Measurements from ENCODE around the gene EPYC.

The EPYC gene

DNA sequence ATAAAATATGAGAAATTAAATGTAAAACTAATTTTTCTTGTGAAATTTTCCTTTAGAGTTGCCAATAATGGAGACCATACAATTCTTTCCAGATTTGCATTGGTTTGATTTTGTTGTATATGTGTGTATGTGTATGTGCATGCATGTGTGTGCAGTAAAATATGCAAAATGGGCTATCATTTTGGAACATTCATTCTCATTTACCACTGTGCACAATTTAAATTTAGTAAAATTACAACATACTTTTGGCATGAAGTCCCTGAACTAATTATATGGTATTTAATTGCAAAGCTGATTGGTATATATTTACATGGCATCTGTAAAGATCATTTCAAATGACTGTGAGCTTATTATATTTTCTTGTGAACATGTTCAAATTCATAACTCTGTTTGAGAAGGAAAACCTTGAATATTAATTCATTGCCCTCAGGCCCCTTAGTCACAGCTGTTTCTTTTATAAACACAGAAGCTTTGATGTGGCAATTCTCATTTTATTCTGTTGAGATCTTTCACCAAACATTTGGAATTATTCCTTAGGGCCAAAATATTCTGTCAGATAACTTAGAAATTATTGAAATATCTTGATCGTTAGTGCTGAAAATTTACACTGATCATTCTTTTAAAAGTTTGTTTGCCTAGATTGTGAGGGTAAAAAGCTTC lies 35.5 kb upstream of the EPYC start:
- H3K4me1 ChIP-seq (ENCODE audit: control insufficient read depth, insufficient read depth, low read length): no peaks in the 10 kb centered on the region
- TF ChIP-seq ZNF169 (tag by site-specific recombination; IDR thresholded peaks at IDR 0.05): no peak
- TF ChIP-seq, protein P1, sequence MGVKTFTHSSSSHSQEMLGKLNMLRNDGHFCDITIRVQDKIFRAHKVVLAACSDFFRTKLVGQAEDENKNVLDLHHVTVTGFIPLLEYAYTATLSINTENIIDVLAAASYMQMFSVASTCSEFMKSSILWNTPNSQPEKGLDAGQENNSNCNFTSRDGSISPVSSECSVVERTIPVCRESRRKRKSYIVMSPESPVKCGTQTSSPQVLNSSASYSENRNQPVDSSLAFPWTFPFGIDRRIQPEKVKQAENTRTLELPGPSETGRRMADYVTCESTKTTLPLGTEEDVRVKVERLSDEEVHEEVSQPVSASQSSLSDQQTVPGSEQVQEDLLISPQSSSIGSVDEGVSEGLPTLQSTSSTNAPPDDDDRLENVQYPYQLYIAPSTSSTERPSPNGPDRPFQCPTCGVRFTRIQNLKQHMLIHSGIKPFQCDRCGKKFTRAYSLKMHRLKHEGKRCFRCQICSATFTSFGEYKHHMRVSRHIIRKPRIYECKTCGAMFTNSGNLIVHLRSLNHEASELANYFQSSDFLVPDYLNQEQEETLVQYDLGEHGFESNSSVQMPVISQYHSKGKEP (tag by site-specific recombination; IDR thresholded peaks at IDR 0.05): no peak
- no peak for TF ChIP-seq ZNF23 (tag by site-specific recombination; IDR thresholded peaks at IDR 0.05; ENCODE audit: borderline replicate concordance)
- TF ChIP-seq ZNF223 (tag by site-specific recombination; IDR thresholded peaks at IDR 0.05): no peak
- no peak for TF ChIP-seq ZNF830 (tag by site-specific recombination; IDR thresholded peaks at IDR 0.05; ENCODE audit: low read depth)
- no peak for TF ChIP-seq TRIM28 (IDR thresholded peaks at IDR 0.05; ENCODE audit: borderline replicate concordance, low read length)
- TF ChIP-seq ZNF146 (tag by site-specific recombination; IDR thresholded peaks at IDR 0.05): no peak
- no peak for TF ChIP-seq ZNF266 (tag by site-specific recombination; IDR thresholded peaks at IDR 0.05; ENCODE audit: low read depth)
- TF ChIP-seq SETDB1 (IDR thresholded peaks at IDR 0.05; ENCODE audit: insufficient read length, low read length): no peak
- no peak for TF ChIP-seq ZNF561 (tag by site-specific recombination; IDR thresholded peaks at IDR 0.05; ENCODE audit: borderline replicate concordance)
- TF ChIP-seq ZNF423 (tag by site-specific recombination; IDR thresholded peaks at IDR 0.05): no peak
- TF ChIP-seq ZFHX2 (tag by site-specific recombination; conservative IDR thresholded peaks at IDR 0.05): no peak
- no peak for TF ChIP-seq ZNF747 (tag by site-specific recombination; IDR thresholded peaks at IDR 0.05)
- no peak for TF ChIP-seq HOXD13 (CRISPR knock-in tag; IDR thresholded peaks at IDR 0.05; ENCODE audit: borderline replicate concordance)
- TF ChIP-seq, protein P2, sequence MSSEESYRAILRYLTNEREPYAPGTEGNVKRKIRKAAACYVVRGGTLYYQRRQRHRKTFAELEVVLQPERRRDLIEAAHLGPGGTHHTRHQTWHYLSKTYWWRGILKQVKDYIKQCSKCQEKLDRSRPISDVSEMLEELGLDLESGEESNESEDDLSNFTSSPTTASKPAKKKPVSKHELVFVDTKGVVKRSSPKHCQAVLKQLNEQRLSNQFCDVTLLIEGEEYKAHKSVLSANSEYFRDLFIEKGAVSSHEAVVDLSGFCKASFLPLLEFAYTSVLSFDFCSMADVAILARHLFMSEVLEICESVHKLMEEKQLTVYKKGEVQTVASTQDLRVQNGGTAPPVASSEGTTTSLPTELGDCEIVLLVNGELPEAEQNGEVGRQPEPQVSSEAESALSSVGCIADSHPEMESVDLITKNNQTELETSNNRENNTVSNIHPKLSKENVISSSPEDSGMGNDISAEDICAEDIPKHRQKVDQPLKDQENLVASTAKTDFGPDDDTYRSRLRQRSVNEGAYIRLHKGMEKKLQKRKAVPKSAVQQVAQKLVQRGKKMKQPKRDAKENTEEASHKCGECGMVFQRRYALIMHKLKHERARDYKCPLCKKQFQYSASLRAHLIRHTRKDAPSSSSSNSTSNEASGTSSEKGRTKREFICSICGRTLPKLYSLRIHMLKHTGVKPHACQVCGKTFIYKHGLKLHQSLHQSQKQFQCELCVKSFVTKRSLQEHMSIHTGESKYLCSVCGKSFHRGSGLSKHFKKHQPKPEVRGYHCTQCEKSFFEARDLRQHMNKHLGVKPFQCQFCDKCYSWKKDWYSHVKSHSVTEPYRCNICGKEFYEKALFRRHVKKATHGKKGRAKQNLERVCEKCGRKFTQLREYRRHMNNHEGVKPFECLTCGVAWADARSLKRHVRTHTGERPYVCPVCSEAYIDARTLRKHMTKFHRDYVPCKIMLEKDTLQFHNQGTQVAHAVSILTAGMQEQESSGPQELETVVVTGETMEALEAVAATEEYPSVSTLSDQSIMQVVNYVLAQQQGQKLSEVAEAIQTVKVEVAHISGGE (tag by site-specific recombination; conservative IDR thresholded peaks at IDR 0.05; ENCODE audit: low read depth): no peak
- no peaks in the 10 kb centered on the region for H3K9me3 ChIP-seq (ENCODE audit: control insufficient read depth, insufficient read depth, low read depth, low read length)
- ChIA-PET POLR2A (no interaction called here), CTCF (no interaction called here)
- no peak overlapping the region for H3K4me3 ChIP-seq (ENCODE audit: low read depth, low read length)
- no peaks in the 10 kb centered on the region for H3K36me3 ChIP-seq (ENCODE audit: control insufficient read depth in 2 of 2, insufficient read depth in 1 of 2, low read length in 2 of 2)
- no peak overlapping the region for H3K27ac ChIP-seq (ENCODE audit: extremely low read depth, low read depth, low read length)

- Histone ChIP-seq H3K4me3 (ENCODE audit: low read depth, low read length) (no peak overlapping the region), H3K27ac (ENCODE audit: extremely low read depth, low read depth, low read length) (no peak overlapping the region), H3K36me3 (ENCODE audit: control insufficient read depth in 2 of 2, insufficient read depth in 1 of 2, low read length in 2 of 2) (no peaks in the 10 kb centered on the region), H3K4me1 (ENCODE audit: control insufficient read depth, insufficient read depth, low read length) (no peaks in the 10 kb centered on the region), H3K9me3 (ENCODE audit: control insufficient read depth, insufficient read depth, low read depth, low read length) (no peaks in the 10 kb centered on the region)
- ChIA-PET POLR2A (no interaction called here), CTCF (interaction anchor here (0.6 to 2.8 kb wide), 4 partner anchors 73 to 295 kb away, joined by 4 to 13 read pairs (median 4); no protein-coding TSS in a partner anchor)
- TF ChIP-seq, protein P3, sequence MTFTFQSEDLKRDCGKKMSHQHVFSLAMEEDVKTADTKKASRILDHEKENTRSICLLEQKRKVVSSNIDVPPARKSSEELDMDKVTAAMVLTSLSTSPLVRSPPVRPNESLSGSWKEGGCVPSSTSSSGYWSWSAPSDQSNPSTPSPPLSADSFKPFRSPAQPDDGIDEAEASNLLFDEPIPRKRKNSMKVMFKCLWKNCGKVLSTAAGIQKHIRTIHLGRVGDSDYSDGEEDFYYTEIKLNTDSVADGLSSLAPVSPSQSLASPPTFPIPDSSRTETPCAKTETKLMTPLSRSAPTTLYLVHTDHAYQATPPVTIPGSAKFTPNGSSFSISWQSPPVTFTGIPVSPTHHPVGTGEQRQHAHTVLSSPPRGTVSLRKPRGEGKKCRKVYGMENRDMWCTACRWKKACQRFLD (tag by site-specific recombination; IDR thresholded peaks at IDR 0.05): no peak
- no peak for TF ChIP-seq ZNF214 (tag by site-specific recombination; IDR thresholded peaks at IDR 0.05; ENCODE audit: borderline replicate concordance)
- TF ChIP-seq ZNF707 (tag by site-specific recombination; IDR thresholded peaks at IDR 0.05): no peak
- TF ChIP-seq ZNF426 (tag by site-specific recombination; IDR thresholded peaks at IDR 0.05): no peak
- no peak for TF ChIP-seq ZNF266 (tag by site-specific recombination; IDR thresholded peaks at IDR 0.05; ENCODE audit: low read depth)
- no peak for TF ChIP-seq ZNF23 (tag by site-specific recombination; IDR thresholded peaks at IDR 0.05; ENCODE audit: borderline replicate concordance)
- TF ChIP-seq ELK4 (IDR thresholded peaks at IDR 0.05; ENCODE audit: borderline replicate concordance, low read depth, low read length): no peak
- TF ChIP-seq KLF10 (tag by site-specific recombination; IDR thresholded peaks at IDR 0.05): no peak
- TF ChIP-seq ZNF324 (tag by site-specific recombination; IDR thresholded peaks at IDR 0.05): no peak
These were observed 32.5 kb upstream of the EPYC start for GRCh38 chr12:91037276-91037675.

All from HEK293 (cell line).